Measurements from ENCODE around the gene MYCT1.

The MYCT1 gene

GRCh38 chr6:152726313-152726712 lies 28.6 kb downstream of the MYCT1 start:
- DNase-seq: no peak

- no peak for DNase-seq
Measured at GRCh38 chr6:152727507-152727906, 29.8 kb downstream of the MYCT1 start.

- no peak for DNase-seq
Measured at GRCh38 chr6:152734630-152735029, 36.9 kb downstream of the MYCT1 start.

- no peak for DNase-seq
Measured at GRCh38 chr6:152736687-152737273, 39.1 kb downstream of the MYCT1 start.

- no peak for DNase-seq
Measured at GRCh38 chr6:152745509-152746171, 47.9 kb downstream of the MYCT1 start.

GRCh38 chr6:152746172-152746553 lies 48.5 kb downstream of the MYCT1 start:
- no peak for DNase-seq

GRCh38 chr6:152748843-152749242 lies 51.1 kb downstream of the MYCT1 start:
- no peak for DNase-seq

- DNase-seq: no peak
Measured at GRCh38 chr6:152749336-152749735, 51.6 kb downstream of the MYCT1 start.

- no peak for DNase-seq
Measured at GRCh38 chr6:152750694-152751093, 53.0 kb downstream of the MYCT1 start, which contains the start of gene VIP. TSS of gene VIP (plus strand) at chr6:152750797. CDS start at chr6:152752178, 1,381 bp downstream.

GRCh38 chr6:152765331-152765730 lies 67.6 kb downstream of the MYCT1 start:
- no peak for DNase-seq

GRCh38 chr6:152769159-152769558 lies 71.5 kb downstream of the MYCT1 start:
- DNase-seq: no peak

- no peak for DNase-seq
Measured at GRCh38 chr6:152769993-152770392, 72.3 kb downstream of the MYCT1 start.

GRCh38 chr6:152771061-152771687 lies 73.5 kb downstream of the MYCT1 start:
- DNase-seq: no peak
